ENCODE measurements around the gene PYGL. TPM values are rescaled to one million over a fixed set of nuclear protein-coding genes. Genes with fewer than 3 reads are reported as not detected.
"Not testable (repeated sequence)": the region's sequence is repeated elsewhere in the genome, so short reads cannot be mapped to it uniquely, and the experiment has no call there.

Gene PYGL
- total RNA-seq, 1 donor from 2014 or later, result 12.0 TPM

DNA sequence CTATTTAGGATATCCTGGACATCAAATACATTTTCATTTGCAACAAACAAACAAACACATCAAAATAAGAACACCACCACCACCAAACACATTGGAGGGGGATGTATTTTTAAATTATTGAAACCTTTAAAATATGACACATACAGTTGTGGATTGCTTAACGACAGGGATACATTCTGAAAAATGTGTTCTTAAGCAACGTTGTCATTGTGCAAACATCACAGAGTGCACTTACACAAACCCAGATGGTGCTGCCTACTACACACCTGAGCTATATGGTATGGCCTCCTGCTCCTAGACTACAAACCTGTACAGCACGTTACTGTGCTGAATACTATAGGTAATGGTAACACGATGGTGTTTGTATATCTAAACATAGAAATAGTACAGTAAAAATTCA lies 19.4 kb downstream of the PYGL start:
- Mint-ChIP-seq H3K36me3 (ENCODE audit: insufficient read depth) (no peaks in the 10 kb centered on the region), H3K27me3 (no peaks in the 10 kb centered on the region), H3K4me3 (ENCODE audit: low read depth) (no peak overlapping the region), H3K9me3 (ENCODE audit: low read depth) (no peaks in the 10 kb centered on the region), H3K4me1 (ENCODE audit: low read depth) (peaks cover 1% of the 10 kb centered on the region), H3K27ac (no peak overlapping the region)
- TF ChIP-seq, protein P1, sequence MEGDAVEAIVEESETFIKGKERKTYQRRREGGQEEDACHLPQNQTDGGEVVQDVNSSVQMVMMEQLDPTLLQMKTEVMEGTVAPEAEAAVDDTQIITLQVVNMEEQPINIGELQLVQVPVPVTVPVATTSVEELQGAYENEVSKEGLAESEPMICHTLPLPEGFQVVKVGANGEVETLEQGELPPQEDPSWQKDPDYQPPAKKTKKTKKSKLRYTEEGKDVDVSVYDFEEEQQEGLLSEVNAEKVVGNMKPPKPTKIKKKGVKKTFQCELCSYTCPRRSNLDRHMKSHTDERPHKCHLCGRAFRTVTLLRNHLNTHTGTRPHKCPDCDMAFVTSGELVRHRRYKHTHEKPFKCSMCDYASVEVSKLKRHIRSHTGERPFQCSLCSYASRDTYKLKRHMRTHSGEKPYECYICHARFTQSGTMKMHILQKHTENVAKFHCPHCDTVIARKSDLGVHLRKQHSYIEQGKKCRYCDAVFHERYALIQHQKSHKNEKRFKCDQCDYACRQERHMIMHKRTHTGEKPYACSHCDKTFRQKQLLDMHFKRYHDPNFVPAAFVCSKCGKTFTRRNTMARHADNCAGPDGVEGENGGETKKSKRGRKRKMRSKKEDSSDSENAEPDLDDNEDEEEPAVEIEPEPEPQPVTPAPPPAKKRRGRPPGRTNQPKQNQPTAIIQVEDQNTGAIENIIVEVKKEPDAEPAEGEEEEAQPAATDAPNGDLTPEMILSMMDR (IDR thresholded peaks at IDR 0.05; ENCODE audit: unreplicated experiment), result no peak
- no peak for DNase-seq (ENCODE audit: low spot score, unreplicated experiment)

DNA sequence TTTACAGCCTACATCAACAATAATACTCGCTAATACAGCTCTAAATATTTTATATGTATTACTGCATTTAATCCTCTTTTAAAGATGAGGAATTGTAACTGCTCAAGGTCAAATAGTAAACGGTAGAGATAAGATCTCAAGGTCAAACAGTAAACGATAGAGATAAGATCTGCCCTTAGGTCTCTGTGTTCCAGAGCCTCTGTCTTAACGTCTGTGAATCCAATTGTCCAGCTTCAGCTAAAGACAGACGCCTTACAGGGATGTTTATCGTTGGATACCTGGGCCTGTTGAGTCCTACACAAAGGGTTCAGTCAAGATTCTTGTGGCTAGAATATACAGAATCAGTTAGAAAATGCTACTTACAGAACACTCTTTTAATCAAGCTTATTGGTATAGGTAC lies 20.0 kb downstream of the PYGL start:
- Mint-ChIP-seq H3K9me3 (ENCODE audit: low read depth) (no peaks in the 10 kb centered on the region), H3K4me3 (ENCODE audit: low read depth) (no peak overlapping the region), H3K27ac (no peak overlapping the region), H3K36me3 (ENCODE audit: insufficient read depth) (no peaks in the 10 kb centered on the region), H3K27me3 (no peaks in the 10 kb centered on the region), H3K4me1 (ENCODE audit: low read depth) (peaks cover 1% of the 10 kb centered on the region)
- DNase-seq (ENCODE audit: low spot score, unreplicated experiment), result no peak
- TF ChIP-seq, protein P1 (IDR thresholded peaks at IDR 0.05; ENCODE audit: unreplicated experiment), result no peak

DNA sequence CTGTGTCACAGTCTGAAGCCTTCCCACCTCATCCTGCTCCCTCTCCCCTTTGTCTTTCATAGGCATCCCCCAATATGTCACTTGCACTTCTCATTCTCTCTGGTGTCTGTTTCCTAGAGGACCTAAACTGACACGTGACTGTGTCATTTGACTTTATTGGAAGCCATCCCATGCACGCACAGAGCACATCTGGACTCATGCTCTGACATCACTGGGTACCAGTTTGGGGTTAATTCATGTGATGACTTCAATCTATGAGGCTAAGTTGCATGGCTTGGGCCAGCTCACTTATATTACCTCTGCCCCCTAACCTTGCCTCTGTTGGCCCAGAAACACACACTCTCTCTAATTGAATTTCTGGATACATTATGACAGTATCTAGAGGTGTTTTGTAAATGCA lies 21.5 kb downstream of the PYGL start:
- Mint-ChIP-seq H3K4me3 (ENCODE audit: low read depth) (no peak overlapping the region), H3K27me3 (no peaks in the 10 kb centered on the region), H3K36me3 (ENCODE audit: insufficient read depth) (no peaks in the 10 kb centered on the region), H3K27ac (no peak overlapping the region), H3K9me3 (ENCODE audit: low read depth) (no peaks in the 10 kb centered on the region), H3K4me1 (ENCODE audit: low read depth) (peaks cover 1% of the 10 kb centered on the region)
- no peak for DNase-seq (ENCODE audit: low spot score, unreplicated experiment)
- TF ChIP-seq, protein P1 (IDR thresholded peaks at IDR 0.05; ENCODE audit: unreplicated experiment), result no peak

GRCh38 chr14:50920482-50921230 lies 23.6 kb downstream of the PYGL start:
- H3K4me1 Mint-ChIP-seq (ENCODE audit: low read depth), result peaks cover 1% of the 10 kb centered on the region
- TF ChIP-seq, protein P1 (IDR thresholded peaks at IDR 0.05; ENCODE audit: unreplicated experiment), result no peak

GRCh38 chr14:50919524-50919923 lies 24.8 kb downstream of the PYGL start:
- not testable (repeated sequence) for H3K36me3 Mint-ChIP-seq (ENCODE audit: insufficient read depth); H3K9me3 Mint-ChIP-seq (ENCODE audit: low read depth); H3K4me1 Mint-ChIP-seq (ENCODE audit: low read depth); H3K27me3 Mint-ChIP-seq; H3K4me3 Mint-ChIP-seq (ENCODE audit: low read depth); H3K27ac Mint-ChIP-seq; DNase-seq (ENCODE audit: low spot score, unreplicated experiment)

More at GRCh38 chr14:50920482-50921230, 23.6 kb downstream of the PYGL start:
- Mint-ChIP-seq H3K9me3 (ENCODE audit: low read depth) (no peaks in the 10 kb centered on the region), H3K27me3 (no peaks in the 10 kb centered on the region), H3K4me3 (ENCODE audit: low read depth) (no peak overlapping the region), H3K36me3 (ENCODE audit: insufficient read depth) (no peaks in the 10 kb centered on the region), H3K27ac (no peak overlapping the region)
- DNase-seq (ENCODE audit: low spot score, unreplicated experiment), result no peak

- H3K4me3 Mint-ChIP-seq (ENCODE audit: low read depth), result no peak overlapping the region
- no peaks in the 10 kb centered on the region for H3K27me3 Mint-ChIP-seq
- no peaks in the 10 kb centered on the region for H3K9me3 Mint-ChIP-seq (ENCODE audit: low read depth)
- H3K27ac Mint-ChIP-seq, result no peak overlapping the region
- TF ChIP-seq, protein P1 (IDR thresholded peaks at IDR 0.05; ENCODE audit: unreplicated experiment), result no peak
- DNase-seq (ENCODE audit: low spot score, unreplicated experiment), result no peak
- peaks cover 1% of the 10 kb centered on the region for H3K4me1 Mint-ChIP-seq (ENCODE audit: low read depth)
- no peaks in the 10 kb centered on the region for H3K36me3 Mint-ChIP-seq (ENCODE audit: insufficient read depth)
Observed at GRCh38 chr14:50917449-50917848, 26.8 kb downstream of the PYGL start.

All from progenitor cell of endocrine pancreas (in vitro differentiated cells).